Trophoblast cell (in vitro differentiated cells and primary cell): ENCODE data around the gene HUS1.

Experiments
- DNase-seq, 2 donors: peaks; one replicate each; pipeline ENCODE4 v3.0.0-alpha.2; 2016
- H2AFZ ChIP-seq: 2 replicates; pipeline ENCODE4 v1.6.1; 2013; ENCODE audit warnings: low read length, moderate library complexity, mild to moderate bottlenecking; ENCODE audit not compliant: insufficient read depth, poor library complexity
- H2AK5ac ChIP-seq: 2 replicates; pipeline ENCODE4 v1.6.1; 2013; ENCODE audit warnings: mild to moderate bottlenecking, low read length
- H2BK120ac ChIP-seq: 2 replicates; pipeline ENCODE4 v1.6.1; 2013; ENCODE audit warnings: low read length, mild to moderate bottlenecking, moderate library complexity; ENCODE audit not compliant: insufficient read depth, poor library complexity
- H2BK12ac ChIP-seq: 2 replicates; pipeline ENCODE4 v1.6.1; 2013; ENCODE audit warnings: mild to moderate bottlenecking, low read length, moderate library complexity
- H2BK5ac ChIP-seq: 2 replicates; pipeline ENCODE4 v1.6.1; 2013; ENCODE audit warnings: low read length, low read depth, moderate library complexity, mild to moderate bottlenecking; ENCODE audit not compliant: poor library complexity
- H3K14ac ChIP-seq: 2 replicates; pipeline ENCODE4 v1.6.1; 2013; ENCODE audit warnings: mild to moderate bottlenecking, low read length
- H3K18ac ChIP-seq: 2 replicates; pipeline ENCODE4 v1.6.1; 2013; ENCODE audit warnings: mild to moderate bottlenecking, low read length
- H3K23ac ChIP-seq: 2 replicates; pipeline ENCODE4 v1.6.1; 2013; ENCODE audit warnings: low read length
- H3K27ac ChIP-seq: 2 replicates; pipeline ENCODE4 v1.5.1; 2013; ENCODE audit warnings: low read depth, mild to moderate bottlenecking, inconsistent platforms, low read length, moderate library complexity
- H3K27me3 ChIP-seq: 2 replicates; pipeline ENCODE4 v1.6.1; 2013; ENCODE audit warnings: inconsistent platforms, mild to moderate bottlenecking, low read length, moderate library complexity; ENCODE audit not compliant: insufficient read depth
- H3K36me3 ChIP-seq, 2 experiments: 1 replicate in 1 of 2; 2 replicates in 1 of 2; pipeline ENCODE4 v1.6.1; 2013; ENCODE audit warnings: low read length in 2 of 2, mild to moderate bottlenecking in 2 of 2, moderate library complexity in 1 of 2; ENCODE audit not compliant: insufficient read depth in 2 of 2, control insufficient read depth in 1 of 2
- H3K4ac ChIP-seq: 2 replicates; pipeline ENCODE4 v1.6.1; 2013; ENCODE audit warnings: low read depth, mild to moderate bottlenecking, low read length, moderate library complexity
- H3K4me1 ChIP-seq, 2 experiments: 1 replicate in 1 of 2; 2 replicates in 1 of 2; pipeline ENCODE4 v1.6.1; 2013; ENCODE audit warnings: low read length in 2 of 2, mild to moderate bottlenecking in 2 of 2, moderate library complexity in 1 of 2; ENCODE audit not compliant: insufficient read depth in 2 of 2, control insufficient read depth in 1 of 2
- H3K4me2 ChIP-seq: 2 replicates; pipeline ENCODE4 v1.6.1; 2013; ENCODE audit warnings: inconsistent platforms, mild to moderate bottlenecking, low read length, moderate library complexity
- H3K4me3 ChIP-seq: 2 replicates; pipeline ENCODE4 v1.5.1; 2013; ENCODE audit warnings: mild to moderate bottlenecking, low read depth, low read length, inconsistent platforms
- H3K79me1 ChIP-seq: one replicate; pipeline ENCODE4 v1.6.1; 2013; ENCODE audit warnings: low read length
- H3K79me2 ChIP-seq: 2 replicates; pipeline ENCODE4 v1.6.1; 2013; ENCODE audit warnings: low read length, mild to moderate bottlenecking; ENCODE audit not compliant: control insufficient read depth, insufficient read depth, poor library complexity
- H3K9ac ChIP-seq: 2 replicates; pipeline ENCODE4 v1.6.1; 2013; ENCODE audit warnings: mild to moderate bottlenecking, low read length
- H3K9me3 ChIP-seq: 2 replicates; pipeline ENCODE4 v1.6.1; 2013; ENCODE audit warnings: low read depth, mild to moderate bottlenecking, control low read depth, inconsistent platforms, low read length; ENCODE audit not compliant: insufficient read depth
- H4K12ac ChIP-seq: 2 replicates; pipeline ENCODE4 v1.6.1; 2013; ENCODE audit warnings: low read depth, mild to moderate bottlenecking, low read length, moderate library complexity
- H4K8ac ChIP-seq: 2 replicates; pipeline ENCODE4 v1.6.1; 2013; ENCODE audit warnings: low read depth, mild to moderate bottlenecking, low read length, moderate library complexity
- H4K91ac ChIP-seq: one replicate; pipeline ENCODE4 v1.6.1; 2013; ENCODE audit warnings: low read depth, mild to moderate bottlenecking, low read length, moderate library complexity
- WGBS: extraction: QIAGEN DNeasy Blood & Tissue Kit; methylation state at CpG from one replicate; pipeline ENCODE4 v1.1.7; 2013; ENCODE audit warnings: missing lambda C conversion rate; ENCODE audit not compliant: insufficient read length, insufficient coverage; ENCODE audit errors: extremely low coverage; 5-methylcytosine and 5-hydroxymethylcytosine counted together

HUS1 gene

GRCh38 chr7:47951374-47951773 is 28.0 kb downstream of the HUS1 start:
- Histone ChIP-seq H3K9ac (no peak overlapping the region), H3K4me3 (no peak overlapping the region), H2AFZ (no peak overlapping the region), H3K18ac (no peak overlapping the region), H3K23ac (no peak overlapping the region), H3K14ac (no peak overlapping the region), H3K79me1 (no peaks in the 10 kb centered on the region), H2AK5ac (no peak overlapping the region), H3K36me3 (peaks cover 0 to 15% of the 10 kb centered on the region in 2 experiments), H2BK12ac (no peak overlapping the region), H3K9me3 (peaks cover 1% of the 10 kb centered on the region), H2BK120ac (no peak overlapping the region), H3K27me3 (no peaks in the 10 kb centered on the region), H4K12ac (no peak overlapping the region), H4K8ac (no peak overlapping the region), H4K91ac (no peak overlapping the region), H3K4ac (no peak overlapping the region), H3K79me2 (no peaks in the 10 kb centered on the region), H3K4me1 (peaks cover 0 to 8% of the 10 kb centered on the region in 2 experiments), H3K4me2 (no peak overlapping the region), H2BK5ac (no peak overlapping the region), H3K27ac (no peak overlapping the region)
- no peak for DNase-seq

- H4K8ac ChIP-seq = no peak overlapping the region
- peak; percentile 48 to 58 for DNase-seq
- H3K36me3 ChIP-seq = peaks cover 0 to 10% of the 10 kb centered on the region in 2 experiments
- peaks cover 0 to 8% of the 10 kb centered on the region in 2 experiments for H3K4me1 ChIP-seq
- peaks cover 3% of the 10 kb centered on the region for H3K9me3 ChIP-seq
- H3K27me3 ChIP-seq = no peaks in the 10 kb centered on the region
- H4K91ac ChIP-seq = no peak overlapping the region
- H2BK120ac ChIP-seq = no peak overlapping the region
- no peak overlapping the region for H2AK5ac ChIP-seq
- no peak overlapping the region for H3K4me2 ChIP-seq
- H3K79me2 ChIP-seq = no peaks in the 10 kb centered on the region
- no peak overlapping the region for H2BK5ac ChIP-seq
- no CpG with 5 or more reads among the region's 11 CpGs for WGBS
- H2AFZ ChIP-seq = no peak overlapping the region
- no peak overlapping the region for H3K9ac ChIP-seq
- H3K4me3 ChIP-seq = no peak overlapping the region
- no peak overlapping the region for H4K12ac ChIP-seq
- H3K4ac ChIP-seq = no peak overlapping the region
- no peak overlapping the region for H3K27ac ChIP-seq
- H3K14ac ChIP-seq = no peak overlapping the region
- no peaks in the 10 kb centered on the region for H3K79me1 ChIP-seq
- no peak overlapping the region for H3K18ac ChIP-seq
- H2BK12ac ChIP-seq = no peak overlapping the region
- no peak overlapping the region for H3K23ac ChIP-seq
Measured at GRCh38 chr7:47950714-47951113, 28.7 kb downstream of the HUS1 start.

GRCh38 chr7:47949703-47950102 is 29.7 kb downstream of the HUS1 start:
- H3K9me3 ChIP-seq = peaks cover 3% of the 10 kb centered on the region
- H2AK5ac ChIP-seq = no peak overlapping the region
- no peak overlapping the region for H4K12ac ChIP-seq
- peaks cover 0 to 7% of the 10 kb centered on the region in 2 experiments for H3K36me3 ChIP-seq
- WGBS = no CpG with 5 or more reads among the region's 4 CpGs
- H2BK5ac ChIP-seq = no peak overlapping the region
- no peak overlapping the region for H3K4me2 ChIP-seq
- H3K14ac ChIP-seq = no peak overlapping the region
- peak overlapping the region; percentile 7 for H2BK120ac ChIP-seq
- H3K79me2 ChIP-seq = no peaks in the 10 kb centered on the region
- H3K4ac ChIP-seq = no peak overlapping the region
- no peak overlapping the region for H3K23ac ChIP-seq
- H3K4me3 ChIP-seq = no peak overlapping the region
- H2BK12ac ChIP-seq = no peak overlapping the region
- no peak overlapping the region for H3K18ac ChIP-seq
- H3K4me1 ChIP-seq = peaks cover 0 to 8% of the 10 kb centered on the region in 2 experiments
- no peak overlapping the region for H3K9ac ChIP-seq
- H4K91ac ChIP-seq = no peak overlapping the region
- H3K27ac ChIP-seq = no peak overlapping the region
- no peaks in the 10 kb centered on the region for H3K79me1 ChIP-seq
- no peak overlapping the region for H2AFZ ChIP-seq
- no peak for DNase-seq
- no peak overlapping the region for H4K8ac ChIP-seq
- H3K27me3 ChIP-seq = no peaks in the 10 kb centered on the region

GRCh38 chr7:47948141-47948790 is 31.1 kb downstream of the HUS1 start, which contains the start of gene PKD1L1:
PKD1L1 (minus strand) TSS chr7:47948466; CDS start chr7:47948440, 26 bp downstream.
- Histone ChIP-seq H3K4me2 (no peak within 1 kb of the TSS), H3K79me2 (no peaks in the 10 kb centered on the region), H3K27ac (no peak within 1 kb of the TSS), H3K14ac (no peak within 1 kb of the TSS), H3K79me1 (peaks cover under 1% of the 10 kb centered on the region), H3K4ac (no peak within 1 kb of the TSS), H2AK5ac (no peak within 1 kb of the TSS), H3K4me3 (no peak within 1 kb of the TSS), H3K27me3 (no peaks in the 10 kb centered on the region), H3K18ac (no peak within 1 kb of the TSS), H2BK5ac (no peak within 1 kb of the TSS), H4K12ac (no peak within 1 kb of the TSS), H3K9me3 (peaks cover 3% of the 10 kb centered on the region), H2AFZ (no peak within 1 kb of the TSS), H3K36me3 (no peaks in the 10 kb centered on the region), H4K91ac (no peak within 1 kb of the TSS), H3K4me1 (peaks cover 0 to 12% of the 10 kb centered on the region in 2 experiments), H3K9ac (no peak within 1 kb of the TSS), H2BK120ac (no peak within 1 kb of the TSS), H4K8ac (no peak within 1 kb of the TSS), H3K23ac (no peak within 1 kb of the TSS), H2BK12ac (no peak within 1 kb of the TSS)
- peak; percentile 56 to 71 for DNase-seq
- whole genome bisulfite sequencing = no CpG with 5 or more reads among the region's 7 CpGs
